Testis (tissue), 2 donors: ENCODE measurements around the gene GPBP1L1.

Experiments used
- CTCF ChIP-seq, 3 experiments: fragments of 450-650 bp in 2 of 3; fragments of 200-600 bp in 1 of 3; sonication (generic) in 1 of 3; IDR thresholded peaks; one replicate each; pipeline ENCODE4 v1.5.1; 2016 to 2019; ENCODE audit warnings: antibody characterized with exemption in 3 of 3, mild to moderate bottlenecking in 2 of 3, moderate library complexity in 1 of 3
- POLR2A ChIP-seq: fragments of 450-650 bp; IDR thresholded peaks from one replicate; pipeline ENCODE4 v1.6.1; 2017; ENCODE audit warnings: antibody characterized with exemption, mild to moderate bottlenecking, moderate library complexity

GRCh38 chr1:45730075-45730779 is 43.9 kb upstream of the GPBP1L1 start:
- TF ChIP-seq CTCF (IDR thresholded peaks at IDR 0.05) (no peak), POLR2A (no peak)
